ENCODE results near the gene SLC35F1. TPM values are rescaled to one million over a fixed set of nuclear protein-coding genes. Genes with fewer than 3 reads are reported as not detected.

SLC35F1 gene
- total RNA-seq, 1 donor from 2014 or later: 4.5 TPM

DNA sequence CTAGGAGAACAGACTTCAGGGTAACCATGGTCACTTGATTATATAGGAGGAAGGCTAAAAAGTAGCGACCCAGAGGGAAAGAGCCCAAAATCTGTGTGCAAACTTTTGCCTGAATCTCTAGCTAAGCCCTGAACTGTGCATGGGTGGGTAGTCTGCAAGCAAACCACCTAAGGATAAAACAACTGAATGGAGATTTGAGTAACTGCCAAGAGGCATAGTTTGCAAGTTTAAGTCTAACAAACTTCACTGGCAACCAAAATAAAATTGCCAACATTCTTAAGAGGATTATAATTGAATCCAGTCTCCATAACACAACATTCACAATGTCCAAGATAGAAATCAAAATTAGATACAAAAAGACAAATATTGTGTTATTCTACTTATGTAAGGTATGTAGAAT lies 449.0 kb downstream of the SLC35F1 start:
- Mint-ChIP-seq H3K4me1 (ENCODE audit: low read depth) (no peaks in the 10 kb centered on the region), H3K36me3 (ENCODE audit: insufficient read depth) (no peaks in the 10 kb centered on the region), H3K27ac (no peak overlapping the region), H3K9me3 (ENCODE audit: low read depth) (peaks cover 3% of the 10 kb centered on the region), H3K27me3 (no peaks in the 10 kb centered on the region), H3K4me3 (ENCODE audit: low read depth) (no peak overlapping the region)
- TF ChIP-seq, protein P1, sequence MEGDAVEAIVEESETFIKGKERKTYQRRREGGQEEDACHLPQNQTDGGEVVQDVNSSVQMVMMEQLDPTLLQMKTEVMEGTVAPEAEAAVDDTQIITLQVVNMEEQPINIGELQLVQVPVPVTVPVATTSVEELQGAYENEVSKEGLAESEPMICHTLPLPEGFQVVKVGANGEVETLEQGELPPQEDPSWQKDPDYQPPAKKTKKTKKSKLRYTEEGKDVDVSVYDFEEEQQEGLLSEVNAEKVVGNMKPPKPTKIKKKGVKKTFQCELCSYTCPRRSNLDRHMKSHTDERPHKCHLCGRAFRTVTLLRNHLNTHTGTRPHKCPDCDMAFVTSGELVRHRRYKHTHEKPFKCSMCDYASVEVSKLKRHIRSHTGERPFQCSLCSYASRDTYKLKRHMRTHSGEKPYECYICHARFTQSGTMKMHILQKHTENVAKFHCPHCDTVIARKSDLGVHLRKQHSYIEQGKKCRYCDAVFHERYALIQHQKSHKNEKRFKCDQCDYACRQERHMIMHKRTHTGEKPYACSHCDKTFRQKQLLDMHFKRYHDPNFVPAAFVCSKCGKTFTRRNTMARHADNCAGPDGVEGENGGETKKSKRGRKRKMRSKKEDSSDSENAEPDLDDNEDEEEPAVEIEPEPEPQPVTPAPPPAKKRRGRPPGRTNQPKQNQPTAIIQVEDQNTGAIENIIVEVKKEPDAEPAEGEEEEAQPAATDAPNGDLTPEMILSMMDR (IDR thresholded peaks at IDR 0.05; ENCODE audit: unreplicated experiment): no peak
- DNase-seq (ENCODE audit: low spot score, unreplicated experiment): no peak

DNA sequence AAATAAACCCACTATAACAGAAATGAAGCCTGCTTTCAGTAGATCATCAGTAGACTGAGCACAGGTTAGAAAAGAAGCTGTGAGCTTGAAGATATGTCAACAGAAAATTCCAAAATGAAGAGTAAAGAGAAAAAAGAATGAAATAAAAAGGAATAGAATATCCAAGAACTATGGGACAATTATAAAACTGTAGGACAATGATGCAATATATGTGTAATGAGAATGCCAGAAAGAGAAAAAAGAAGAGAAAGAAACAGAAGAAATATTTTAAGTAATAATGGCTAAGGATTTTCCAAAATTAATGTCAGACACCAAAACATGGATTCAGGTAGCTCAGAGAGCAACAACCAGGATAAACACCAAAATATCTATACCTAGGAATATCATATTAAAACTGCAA lies 449.6 kb downstream of the SLC35F1 start:
- Mint-ChIP-seq H3K4me3 (ENCODE audit: low read depth) (no peak overlapping the region), H3K27me3 (no peaks in the 10 kb centered on the region), H3K4me1 (ENCODE audit: low read depth) (no peaks in the 10 kb centered on the region)

More for the DNA sequence above, 449.6 kb downstream of the SLC35F1 start:
- Mint-ChIP-seq H3K9me3 (ENCODE audit: low read depth) (peaks cover 3% of the 10 kb centered on the region), H3K36me3 (ENCODE audit: insufficient read depth) (no peaks in the 10 kb centered on the region), H3K27ac (no peak overlapping the region)
- no peak for DNase-seq (ENCODE audit: low spot score, unreplicated experiment)
- TF ChIP-seq, protein P1 (IDR thresholded peaks at IDR 0.05; ENCODE audit: unreplicated experiment): no peak

Other genes starting within 250 kb of the SLC35F1 start
- gene NUS1, start 231.8 kb upstream of the SLC35F1 start, total RNA-seq: 29.7 and 31.9 TPM in 2 replicates

All from progenitor cell of endocrine pancreas (in vitro differentiated cells).